Adrenal gland (tissue), 5 donors: ENCODE results near the gene NR2F1.

Experiments
- CTCF ChIP-seq, 6 experiments: fragments of 450-650 bp in 4 of 6; fragments of 200-600 bp in 2 of 6; sonication (generic) in 1 of 6; IDR thresholded peaks; 1 replicate in 5 of 6; 2 replicates in 1 of 6; pipeline versions ENCODE4 v1.5.1 to v1.8.0; 2016 to 2021; ENCODE audit warnings: antibody characterized with exemption in 6 of 6, mild to moderate bottlenecking in 2 of 6, moderate library complexity in 1 of 6
- POLR2A ChIP-seq, 2 donors: fragments of 450-650 bp; IDR thresholded peaks; one replicate each; pipeline ENCODE4 v1.6.1; 2017; ENCODE audit warnings: antibody characterized with exemption in 2 of 2, mild to moderate bottlenecking in 2 of 2, moderate library complexity in 1 of 2
- donor health status: DM: no; HTN: no; CAD: no.

- no peak for TF ChIP-seq POLR2A (IDR thresholded peaks at IDR 0.05)
- TF ChIP-seq CTCF (IDR thresholded peaks at IDR 0.05) = no peak
Measured at GRCh38 chr5:93600409-93601070, 17.5 kb downstream of the NR2F1 start.
